SK-N-SH treated with all-trans-retinoic acid at 6 μM for 48 hours (cell line): Measurements from ENCODE around the gene POU1F1.

Experiments
- ATAC-seq: fragments of 200-7000 bp; cut with Tn5 transposase; 3 replicates; pipeline ENCODE4 v1.9.1; 2020; ENCODE audit warnings: mild to moderate bottlenecking, moderate library complexity
- BACH2 ChIP-seq: fragments of 250-450 bp; sonication (Bioruptor Pico); IDR thresholded peaks from 2 replicates; pipeline ENCODE4 v1.9.0; 2021; ENCODE audit warnings: mild to moderate bottlenecking, borderline replicate concordance
- CREB5 ChIP-seq: fragments of 250-450 bp; sonication (Bioruptor Pico); IDR thresholded peaks from 2 replicates; pipeline ENCODE4 v1.5.1; 2020; ENCODE audit warnings: low read depth, mild to moderate bottlenecking, moderate library complexity
- CSDC2 ChIP-seq: fragments of 250-450 bp; sonication (Bioruptor Pico); IDR thresholded peaks from 2 replicates; pipeline ENCODE4 v1.5.0; 2020; ENCODE audit warnings: mild to moderate bottlenecking, moderate library complexity
- CSRNP3 ChIP-seq: fragments of 250-450 bp; sonication (Bioruptor Pico); IDR thresholded peaks from 2 replicates; pipeline ENCODE4 v1.5.1; 2021; ENCODE audit warnings: mild to moderate bottlenecking, moderate library complexity
- ESRRG ChIP-seq: fragments of 250-450 bp; sonication (Bioruptor Pico); IDR thresholded peaks from 2 replicates; pipeline ENCODE4 v1.6.1; 2021; ENCODE audit warnings: mild to moderate bottlenecking
- GLIS3 ChIP-seq: fragments of 250-450 bp; sonication (Bioruptor Pico); IDR thresholded peaks from 2 replicates; pipeline ENCODE4 v1.5.0; 2020; ENCODE audit warnings: mild to moderate bottlenecking, moderate library complexity
- OSR1 ChIP-seq: fragments of 250-450 bp; sonication (Bioruptor Pico); IDR thresholded peaks from 2 replicates; pipeline ENCODE4 v1.8.0; 2022; ENCODE audit warnings: moderate library complexity, mild to moderate bottlenecking, inconsistent platforms
- PPARA ChIP-seq: fragments of 250-450 bp; sonication (Bioruptor Pico); IDR thresholded peaks from 2 replicates; pipeline ENCODE4 v1.5.0; 2020; ENCODE audit warnings: mild to moderate bottlenecking, borderline replicate concordance
- RARB ChIP-seq: fragments of 250-450 bp; sonication (Bioruptor Pico); IDR thresholded peaks from 2 replicates; pipeline ENCODE4 v1.8.0; 2021; ENCODE audit warnings: mild to moderate bottlenecking, moderate library complexity
- SNAI2 ChIP-seq: fragments of 250-450 bp; sonication (Bioruptor Pico); IDR thresholded peaks from 2 replicates; pipeline ENCODE4 v1.5.0; 2020; ENCODE audit warnings: mild to moderate bottlenecking, moderate library complexity
- TCF4 ChIP-seq: fragments of 250-450 bp; sonication (Bioruptor Pico); IDR thresholded peaks from 2 replicates; pipeline ENCODE4 v1.8.0; 2021; ENCODE audit warnings: mild to moderate bottlenecking, moderate library complexity, borderline replicate concordance
- TOX ChIP-seq: fragments of 250-450 bp; sonication (Bioruptor Pico); IDR thresholded peaks from 2 replicates; pipeline ENCODE4 v1.8.0; 2021; ENCODE audit warnings: mild to moderate bottlenecking, moderate library complexity, borderline replicate concordance
- ZC3H10 ChIP-seq: fragments of 250-450 bp; sonication (Bioruptor Pico); IDR thresholded peaks from 2 replicates; pipeline ENCODE4 v1.5.1; 2021; ENCODE audit warnings: mild to moderate bottlenecking, moderate library complexity
- ZFP3 ChIP-seq: fragments of 250-450 bp; sonication (Bioruptor Pico); IDR thresholded peaks from 2 replicates; pipeline ENCODE4 v1.5.0; 2020; ENCODE audit warnings: mild to moderate bottlenecking, moderate library complexity
- ZNF565 ChIP-seq: fragments of 450-650 bp; formaldehyde crosslinking; conservative IDR thresholded peaks from 2 replicates; pipeline ENCODE4 v1.5.0; 2020; ENCODE audit warnings: low read depth, mild to moderate bottlenecking, moderate library complexity
- ZNF70 ChIP-seq: fragments of 450-650 bp; formaldehyde crosslinking; IDR thresholded peaks from 2 replicates; pipeline ENCODE4 v1.5.0; 2020; ENCODE audit warnings: mild to moderate bottlenecking, moderate library complexity
- ZNF8 ChIP-seq: fragments of 450-650 bp; formaldehyde crosslinking; IDR thresholded peaks from 2 replicates; pipeline ENCODE4 v1.5.0; 2020; ENCODE audit warnings: mild to moderate bottlenecking, moderate library complexity
- TF ChIP-seq, protein P1 (sequence below): fragments of 250-450 bp; sonication (Bioruptor Pico); IDR thresholded peaks from 2 replicates; pipeline ENCODE4 v1.8.0; 2020; ENCODE audit warnings: mild to moderate bottlenecking, moderate library complexity, borderline replicate concordance
- TF ChIP-seq, protein P2 (sequence below): fragments of 250-450 bp; sonication (Bioruptor Pico); IDR thresholded peaks from 2 replicates; pipeline ENCODE4 v1.8.0; 2021; ENCODE audit warnings: low read depth, mild to moderate bottlenecking, moderate library complexity, borderline replicate concordance
- TF ChIP-seq, protein P3 (sequence below): fragments of 250-450 bp; sonication (Bioruptor Pico); IDR thresholded peaks from 2 replicates; pipeline ENCODE4 v1.5.0; 2020; ENCODE audit warnings: mild to moderate bottlenecking, moderate library complexity

Gene POU1F1

DNA sequence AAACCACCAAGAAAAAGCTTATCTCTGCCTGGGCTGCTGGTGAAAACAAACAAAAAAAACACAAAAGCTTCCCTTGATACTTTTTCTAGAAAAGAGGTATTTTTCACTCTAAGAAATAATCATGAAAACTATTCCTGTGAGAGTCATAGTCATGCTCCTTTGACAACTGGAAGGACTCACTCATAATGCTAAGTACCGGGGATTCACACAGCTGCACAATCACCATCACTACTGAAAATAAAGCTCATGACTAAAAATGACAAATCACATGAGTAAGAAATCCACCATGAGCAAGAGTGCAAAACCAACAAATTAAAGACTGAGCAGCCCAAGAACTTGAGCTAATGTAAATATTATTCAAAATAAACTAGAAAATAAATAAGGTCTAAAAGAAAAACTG is 10.6 kb upstream of the POU1F1 start (continued):
- TF ChIP-seq CREB5 (CRISPR knock-in tag) (no peak), ESRRG (no peak), ZNF565 (CRISPR knock-in tag) (no peak), TCF4 (CRISPR knock-in tag) (no peak), TOX (CRISPR knock-in tag) (no peak), ZNF8 (CRISPR knock-in tag) (no peak), ZNF70 (CRISPR knock-in tag) (no peak)
- TF ChIP-seq, protein P1, sequence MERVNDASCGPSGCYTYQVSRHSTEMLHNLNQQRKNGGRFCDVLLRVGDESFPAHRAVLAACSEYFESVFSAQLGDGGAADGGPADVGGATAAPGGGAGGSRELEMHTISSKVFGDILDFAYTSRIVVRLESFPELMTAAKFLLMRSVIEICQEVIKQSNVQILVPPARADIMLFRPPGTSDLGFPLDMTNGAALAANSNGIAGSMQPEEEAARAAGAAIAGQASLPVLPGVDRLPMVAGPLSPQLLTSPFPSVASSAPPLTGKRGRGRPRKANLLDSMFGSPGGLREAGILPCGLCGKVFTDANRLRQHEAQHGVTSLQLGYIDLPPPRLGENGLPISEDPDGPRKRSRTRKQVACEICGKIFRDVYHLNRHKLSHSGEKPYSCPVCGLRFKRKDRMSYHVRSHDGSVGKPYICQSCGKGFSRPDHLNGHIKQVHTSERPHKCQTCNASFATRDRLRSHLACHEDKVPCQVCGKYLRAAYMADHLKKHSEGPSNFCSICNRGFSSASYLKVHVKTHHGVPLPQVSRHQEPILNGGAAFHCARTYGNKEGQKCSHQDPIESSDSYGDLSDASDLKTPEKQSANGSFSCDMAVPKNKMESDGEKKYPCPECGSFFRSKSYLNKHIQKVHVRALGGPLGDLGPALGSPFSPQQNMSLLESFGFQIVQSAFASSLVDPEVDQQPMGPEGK (CRISPR knock-in tag): no peak

DNA sequence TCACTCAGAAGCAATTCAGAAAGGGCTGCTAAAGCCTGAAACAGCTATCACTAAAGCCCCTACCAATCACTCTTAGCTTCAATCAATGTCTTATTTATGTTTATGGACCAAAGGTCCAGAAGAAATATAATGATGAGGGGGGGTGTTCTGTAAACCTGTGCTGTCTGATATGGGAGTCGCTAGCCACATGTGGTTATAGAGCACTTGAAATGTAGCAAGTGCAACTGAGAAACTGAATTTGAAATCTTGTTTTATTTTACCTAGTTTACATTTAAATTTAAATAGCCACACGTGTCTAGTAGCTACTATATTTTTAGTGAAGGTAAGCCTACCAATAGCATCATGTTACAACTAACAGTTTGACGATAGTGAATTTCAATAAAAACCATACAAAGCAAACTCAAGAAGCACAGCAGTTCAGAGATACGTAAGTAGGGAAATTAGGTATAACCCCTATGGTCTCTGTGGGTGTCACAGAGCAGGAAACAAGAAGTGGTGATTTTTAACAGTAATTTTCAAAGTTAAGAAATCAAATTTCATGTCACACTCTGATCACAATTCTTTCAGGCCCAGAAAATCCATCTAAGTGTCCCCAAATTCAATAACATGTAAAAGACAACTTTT is 3.6 kb downstream of the POU1F1 start:
- TF ChIP-seq ZNF70 (CRISPR knock-in tag): no peak
- TF ChIP-seq ZNF565 (CRISPR knock-in tag): no peak
- TF ChIP-seq ZNF8 (CRISPR knock-in tag): no peak
- TF ChIP-seq BACH2 (CRISPR knock-in tag): no peak
- TF ChIP-seq, protein P2, sequence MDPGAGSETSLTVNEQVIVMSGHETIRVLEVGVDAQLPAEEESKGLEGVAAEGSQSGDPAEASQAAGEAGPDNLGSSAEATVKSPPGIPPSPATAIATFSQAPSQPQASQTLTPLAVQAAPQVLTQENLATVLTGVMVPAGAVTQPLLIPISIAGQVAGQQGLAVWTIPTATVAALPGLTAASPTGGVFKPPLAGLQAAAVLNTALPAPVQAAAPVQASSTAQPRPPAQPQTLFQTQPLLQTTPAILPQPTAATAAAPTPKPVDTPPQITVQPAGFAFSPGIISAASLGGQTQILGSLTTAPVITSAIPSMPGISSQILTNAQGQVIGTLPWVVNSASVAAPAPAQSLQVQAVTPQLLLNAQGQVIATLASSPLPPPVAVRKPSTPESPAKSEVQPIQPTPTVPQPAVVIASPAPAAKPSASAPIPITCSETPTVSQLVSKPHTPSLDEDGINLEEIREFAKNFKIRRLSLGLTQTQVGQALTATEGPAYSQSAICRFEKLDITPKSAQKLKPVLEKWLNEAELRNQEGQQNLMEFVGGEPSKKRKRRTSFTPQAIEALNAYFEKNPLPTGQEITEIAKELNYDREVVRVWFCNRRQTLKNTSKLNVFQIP (CRISPR knock-in tag): no peak
- no peak for TF ChIP-seq PPARA (CRISPR knock-in tag)
- no peak for TF ChIP-seq SNAI2
- TF ChIP-seq CREB5 (CRISPR knock-in tag): no peak
- no peak for TF ChIP-seq GLIS3
- TF ChIP-seq CSDC2: no peak
- no peak for TF ChIP-seq ZC3H10 (CRISPR knock-in tag)
- TF ChIP-seq TOX (CRISPR knock-in tag): no peak
- no peak for TF ChIP-seq CSRNP3 (CRISPR knock-in tag)
- no peak for TF ChIP-seq RARB (CRISPR knock-in tag)
- TF ChIP-seq, protein P1 (CRISPR knock-in tag): no peak
- TF ChIP-seq, all 23 proteins: peak for 0
- ATAC-seq: no peak

DNA sequence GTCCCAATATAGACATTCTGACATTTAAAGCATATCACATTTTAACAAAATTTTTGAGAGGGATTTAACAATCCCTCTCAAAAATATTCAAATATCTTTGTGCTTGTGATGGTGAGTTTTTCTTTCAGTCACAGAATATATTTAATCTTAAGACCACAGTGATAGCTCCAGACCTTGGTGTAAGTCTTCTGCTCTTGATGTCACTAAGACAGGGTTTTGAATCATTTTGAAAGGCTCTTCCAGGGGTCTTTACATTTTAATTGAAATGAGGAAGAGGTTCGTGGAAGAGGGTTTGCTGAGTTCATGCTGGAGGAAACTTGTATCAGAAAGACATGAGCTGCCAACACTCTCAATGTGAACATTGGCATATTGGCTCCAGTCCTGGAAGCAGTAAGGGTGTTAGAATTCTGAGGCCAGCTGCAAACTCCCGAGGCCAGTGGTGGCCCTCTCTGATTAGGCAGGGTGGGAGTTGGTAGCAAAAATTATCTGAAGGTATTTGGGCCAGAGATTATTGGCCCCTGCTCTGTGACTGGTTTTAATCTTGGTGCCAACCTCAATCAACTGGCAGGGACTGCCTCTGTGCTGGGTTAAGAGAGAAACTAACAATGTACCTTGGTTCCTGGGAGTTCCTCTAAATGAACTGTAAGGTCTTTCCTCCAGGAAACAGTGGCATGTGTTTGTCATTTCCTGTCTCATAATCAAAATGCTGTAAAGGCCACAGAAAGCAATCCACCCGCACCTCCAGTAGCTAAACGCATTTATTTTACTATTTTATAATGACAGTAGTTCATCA is 5.3 kb downstream of the POU1F1 start:
- ATAC-seq: no peak
- TF ChIP-seq TCF4 (CRISPR knock-in tag): no peak
- no peak for TF ChIP-seq BACH2 (CRISPR knock-in tag)
- no peak for TF ChIP-seq GLIS3
- no peak for TF ChIP-seq ZNF70 (CRISPR knock-in tag)
- no peak for TF ChIP-seq PPARA (CRISPR knock-in tag)
- TF ChIP-seq TOX (CRISPR knock-in tag): no peak
- no peak for TF ChIP-seq OSR1 (CRISPR knock-in tag)
- TF ChIP-seq CREB5 (CRISPR knock-in tag): no peak
- TF ChIP-seq, protein P3, sequence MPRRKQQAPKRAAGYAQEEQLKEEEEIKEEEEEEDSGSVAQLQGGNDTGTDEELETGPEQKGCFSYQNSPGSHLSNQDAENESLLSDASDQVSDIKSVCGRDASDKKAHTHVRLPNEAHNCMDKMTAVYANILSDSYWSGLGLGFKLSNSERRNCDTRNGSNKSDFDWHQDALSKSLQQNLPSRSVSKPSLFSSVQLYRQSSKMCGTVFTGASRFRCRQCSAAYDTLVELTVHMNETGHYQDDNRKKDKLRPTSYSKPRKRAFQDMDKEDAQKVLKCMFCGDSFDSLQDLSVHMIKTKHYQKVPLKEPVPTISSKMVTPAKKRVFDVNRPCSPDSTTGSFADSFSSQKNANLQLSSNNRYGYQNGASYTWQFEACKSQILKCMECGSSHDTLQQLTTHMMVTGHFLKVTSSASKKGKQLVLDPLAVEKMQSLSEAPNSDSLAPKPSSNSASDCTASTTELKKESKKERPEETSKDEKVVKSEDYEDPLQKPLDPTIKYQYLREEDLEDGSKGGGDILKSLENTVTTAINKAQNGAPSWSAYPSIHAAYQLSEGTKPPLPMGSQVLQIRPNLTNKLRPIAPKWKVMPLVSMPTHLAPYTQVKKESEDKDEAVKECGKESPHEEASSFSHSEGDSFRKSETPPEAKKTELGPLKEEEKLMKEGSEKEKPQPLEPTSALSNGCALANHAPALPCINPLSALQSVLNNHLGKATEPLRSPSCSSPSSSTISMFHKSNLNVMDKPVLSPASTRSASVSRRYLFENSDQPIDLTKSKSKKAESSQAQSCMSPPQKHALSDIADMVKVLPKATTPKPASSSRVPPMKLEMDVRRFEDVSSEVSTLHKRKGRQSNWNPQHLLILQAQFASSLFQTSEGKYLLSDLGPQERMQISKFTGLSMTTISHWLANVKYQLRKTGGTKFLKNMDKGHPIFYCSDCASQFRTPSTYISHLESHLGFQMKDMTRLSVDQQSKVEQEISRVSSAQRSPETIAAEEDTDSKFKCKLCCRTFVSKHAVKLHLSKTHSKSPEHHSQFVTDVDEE: no peak
- no peak for TF ChIP-seq ZFP3
